C4-2B (cell line): ENCODE data around the gene SMC3.

Source experiments
- CTCF ChIP-seq: fragments of 450-650 bp; conservative IDR thresholded peaks from 2 replicates; pipeline ENCODE4 v1.5.1; 2017; ENCODE audit warnings: mild to moderate bottlenecking
- ZFX ChIP-seq: fragments of 450-650 bp; IDR thresholded peaks from 2 replicates; pipeline ENCODE4 v1.6.1; 2017

DNA sequence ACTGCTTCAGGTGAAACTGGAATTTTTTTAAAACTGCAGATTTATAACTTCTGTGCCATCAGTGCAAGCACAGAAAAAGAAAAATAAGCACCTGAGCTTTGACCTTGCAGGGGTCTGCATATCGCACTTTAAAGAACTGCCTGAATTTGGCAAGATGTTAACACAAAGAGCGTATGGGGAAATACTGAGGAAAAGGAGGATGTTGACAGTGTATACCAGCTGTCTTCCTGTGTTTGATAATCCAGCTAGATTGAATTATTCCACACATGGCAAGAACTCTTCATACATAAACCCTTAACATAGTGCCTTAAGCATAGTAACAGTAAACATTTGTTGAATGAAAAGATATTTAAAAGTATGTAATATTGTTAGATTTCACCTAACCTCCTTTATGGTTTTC lies 30.0 kb downstream of the SMC3 start:
- no peak for TF ChIP-seq CTCF
- TF ChIP-seq ZFX = no peak
